Activated CD4-positive, alpha-beta T cell treated with anti-CD3 and anti-CD28 coated beads for 36 hours (primary cell): ENCODE measurements around the gene RPL34. TPM values are rescaled to one million over a fixed set of nuclear protein-coding genes. Genes with fewer than 3 reads are reported as not detected.

Source experiments
- ATAC-seq: fragments of 200-7000 bp; cut with Tn5 transposase; one replicate; pipeline ENCODE4 v1.10.0; 2021; ENCODE audit warnings: mild to moderate bottlenecking, moderate library complexity
- CTCF ChIA-PET: fragments of 350-600 bp; sonication (Branson Sonifier 250); formaldehyde crosslinking; loops from one replicate; lab custom pipeline; 2021; ENCODE audit warnings: antibody characterized with exemption; lab: Charles Lee
- POLR2A ChIA-PET: fragments of 350-600 bp; sonication (Branson Sonifier 250); formaldehyde crosslinking; loops from one replicate; lab custom pipeline; 2021; ENCODE audit warnings: antibody characterized with exemption, inconsistent platforms; lab: Charles Lee
- DNase-seq: peaks from one replicate; pipeline ENCODE4 v3.0.0-alpha.2; 2020
- H3K27ac Mint-ChIP-seq: one replicate; pipeline ENCODE4 v1.8.0; 2021; ENCODE audit warnings: mixed read lengths
- H3K27me3 Mint-ChIP-seq: one replicate; pipeline ENCODE4 v1.8.0; 2021; ENCODE audit warnings: mixed read lengths
- H3K36me3 Mint-ChIP-seq: one replicate; pipeline ENCODE4 v1.8.0; 2021; ENCODE audit warnings: low read depth, mixed read lengths
- H3K4me1 Mint-ChIP-seq: one replicate; pipeline ENCODE4 v1.8.0; 2021; ENCODE audit warnings: mixed read lengths
- H3K4me3 Mint-ChIP-seq: one replicate; pipeline ENCODE4 v1.8.0; 2021; ENCODE audit warnings: mild to moderate bottlenecking, moderate library complexity, mixed read lengths
- H3K9me3 Mint-ChIP-seq: one replicate; pipeline ENCODE4 v1.8.0; 2021; ENCODE audit warnings: low read depth, mixed read lengths
- intact Hi-C, 2 experiments: fragments of 100-400 bp; cut with DNase I in 1 of 2; cut with micrococcal nuclease in 1 of 2; formaldehyde crosslinking; loops; one replicate each; pipeline versions ENCODE4 v1.14.2 to v1.15.1; 2022 to 2024; cut with DNase I, micrococcal nuclease
- total RNA-seq, 2 experiments: library from RNA; stranded (reverse); gene quantifications; one replicate each; pipeline ENCODE4 v1.2.3, GENCODE V29; 2021

RPL34 gene
- total RNA-seq, 2 experiments from 2014 or later = 1,121 to 1,847 TPM

GRCh38 chr4:108624263-108625056 lies 4.1 kb downstream of the RPL34 start:
- peaks cover 78% of the 10 kb centered on the region for H3K36me3 Mint-ChIP-seq
- DNase-seq = no peak
- no peaks in the 10 kb centered on the region for H3K27me3 Mint-ChIP-seq
- H3K4me3 Mint-ChIP-seq = peak overlapping the region; percentile 90
- H3K4me1 Mint-ChIP-seq = peaks cover 45% of the 10 kb centered on the region
- H3K27ac Mint-ChIP-seq = peak overlapping the region; percentile 87
- ChIA-PET POLR2A (interaction anchor here (0.6 to 0.7 kb wide), 2 partner anchors 204 to 208 kb away, joined by 3 to 4 read pairs; no protein-coding TSS in a partner anchor), CTCF (interaction anchor here (1.0 to 1.8 kb wide), 2 partner anchors 13 to 606 kb away, joined by 4 read pairs; no protein-coding TSS in a partner anchor)
- intact Hi-C loops = loop anchor here in 1 of 2 experiments (5.0 kb wide), 2 partner anchors 457 to 587 kb away; partner anchors contain the start of gene LEF1
- no peak for ATAC-seq
- no peaks in the 10 kb centered on the region for H3K9me3 Mint-ChIP-seq

GRCh38 chr4:108626056-108626455 lies 5.7 kb downstream of the RPL34 start:
- H3K9me3 Mint-ChIP-seq = no peaks in the 10 kb centered on the region
- ChIA-PET POLR2A (interaction anchor here (0.7 kb wide), 2 partner anchors 453 to 455 kb away, joined by 3 read pairs; no protein-coding TSS in a partner anchor), CTCF (interaction anchor here (1.7 kb wide), 1 partner anchor 596 kb away, joined by 5 read pairs; no protein-coding TSS in a partner anchor)
- intact Hi-C loops = no loop called here
- no peak overlapping the region for H3K4me3 Mint-ChIP-seq
- no peaks in the 10 kb centered on the region for H3K27me3 Mint-ChIP-seq
- peaks cover 41% of the 10 kb centered on the region for H3K4me1 Mint-ChIP-seq
- DNase-seq (no peak), ATAC-seq (no peak)
- H3K27ac Mint-ChIP-seq = peak overlapping the region; percentile 47
- peaks cover 85% of the 10 kb centered on the region for H3K36me3 Mint-ChIP-seq

GRCh38 chr4:108628411-108628810 lies 8.0 kb downstream of the RPL34 start:
- Mint-ChIP-seq H3K36me3 (peaks cover 74% of the 10 kb centered on the region), H3K27ac (no peak overlapping the region), H3K4me3 (no peak overlapping the region), H3K9me3 (no peaks in the 10 kb centered on the region), H3K27me3 (no peaks in the 10 kb centered on the region), H3K4me1 (peaks cover 27% of the 10 kb centered on the region)
- ChIA-PET POLR2A (interaction anchor here (0.7 to 1.3 kb wide), 2 partner anchors 8 to 22 kb away, joined by 3 to 7 read pairs; partner anchors contain the start of gene OSTC), CTCF (interaction anchor here (0.8 to 0.9 kb wide), 2 partner anchors 10 to 632 kb away, joined by 3 read pairs; no protein-coding TSS in a partner anchor)
- DNase-seq (no peak), ATAC-seq (no peak)
- intact Hi-C loops = no loop called here

- CTCF ChIA-PET = interaction anchor here (0.8 to 2.6 kb wide), 3 partner anchors 9 to 145 kb away, joined by 3 to 12 read pairs (median 3); partner anchors contain the start of gene OSTC
- Mint-ChIP-seq H3K27ac (no peak overlapping the region), H3K9me3 (no peaks in the 10 kb centered on the region), H3K36me3 (peaks cover 52% of the 10 kb centered on the region), H3K4me3 (no peak overlapping the region), H3K27me3 (no peaks in the 10 kb centered on the region), H3K4me1 (no peaks in the 10 kb centered on the region)
- intact Hi-C loops = no loop called here
- POLR2A ChIA-PET = interaction anchor here (1.4 kb wide), 1 partner anchor 8 kb away, joined by 3 read pairs; no protein-coding TSS in a partner anchor
- ATAC-seq = no peak
- DNase-seq = no peak
Observed at GRCh38 chr4:108635070-108635655, 14.8 kb downstream of the RPL34 start.

- intact Hi-C loops = no loop called here
- peaks cover 49% of the 10 kb centered on the region for H3K36me3 Mint-ChIP-seq
- H3K9me3 Mint-ChIP-seq = no peaks in the 10 kb centered on the region
- H3K27ac Mint-ChIP-seq = no peak overlapping the region
- ATAC-seq (no peak), DNase-seq (no peak)
- no peak overlapping the region for H3K4me3 Mint-ChIP-seq
- CTCF ChIA-PET = interaction anchor here (0.8 to 2.6 kb wide), 2 partner anchors 13 to 146 kb away, joined by 3 to 12 read pairs; partner anchors contain the start of gene OSTC
- POLR2A ChIA-PET = interaction anchor here (1.4 kb wide), 1 partner anchor 9 kb away, joined by 3 read pairs; no protein-coding TSS in a partner anchor
- H3K27me3 Mint-ChIP-seq = no peaks in the 10 kb centered on the region
- no peaks in the 10 kb centered on the region for H3K4me1 Mint-ChIP-seq
Observed at GRCh38 chr4:108636246-108636645, 15.9 kb downstream of the RPL34 start.

- CTCF ChIA-PET = interaction anchor here (0.9 to 2.6 kb wide), 3 partner anchors 12 to 768 kb away, joined by 3 to 12 read pairs (median 3); partner anchors contain the start of gene OSTC
Observed at GRCh38 chr4:108637856-108638255, 17.5 kb downstream of the RPL34 start.

GRCh38 chr4:108644237-108644636 lies 23.9 kb downstream of the RPL34 start:
- ATAC-seq = no peak
- no peak for DNase-seq
- H3K27ac Mint-ChIP-seq = no peak overlapping the region
- ChIA-PET CTCF (interaction anchor here (0.6 to 1.4 kb wide), 3 partner anchors 9 to 650 kb away, joined by 3 to 6 read pairs (median 3); no protein-coding TSS in a partner anchor), POLR2A (no interaction called here)
- H3K9me3 Mint-ChIP-seq = no peaks in the 10 kb centered on the region
- peaks cover 24% of the 10 kb centered on the region for H3K36me3 Mint-ChIP-seq
- H3K4me1 Mint-ChIP-seq = peaks cover 6% of the 10 kb centered on the region
- no peaks in the 10 kb centered on the region for H3K27me3 Mint-ChIP-seq
- intact Hi-C loops = no loop called here
- H3K4me3 Mint-ChIP-seq = no peak overlapping the region

More at GRCh38 chr4:108637856-108638255, 17.5 kb downstream of the RPL34 start:
- H3K27ac Mint-ChIP-seq = no peak overlapping the region
- H3K27me3 Mint-ChIP-seq = no peaks in the 10 kb centered on the region
- intact Hi-C loops = no loop called here
- DNase-seq (no peak), ATAC-seq (no peak)
- peaks cover 49% of the 10 kb centered on the region for H3K36me3 Mint-ChIP-seq
- H3K9me3 Mint-ChIP-seq = no peaks in the 10 kb centered on the region
- POLR2A ChIA-PET = no interaction called here
- no peak overlapping the region for H3K4me3 Mint-ChIP-seq
- no peaks in the 10 kb centered on the region for H3K4me1 Mint-ChIP-seq

- DNase-seq = no peak
- Mint-ChIP-seq H3K27me3 (no peaks in the 10 kb centered on the region), H3K36me3 (peaks cover 11% of the 10 kb centered on the region), H3K9me3 (no peaks in the 10 kb centered on the region), H3K4me1 (peaks cover 15% of the 10 kb centered on the region), H3K27ac (no peak overlapping the region), H3K4me3 (no peak overlapping the region)
- ChIA-PET CTCF (interaction anchor here (1.7 kb wide), 1 partner anchor 8 kb away, joined by 4 read pairs; no protein-coding TSS in a partner anchor), POLR2A (no interaction called here)
- intact Hi-C loops = no loop called here
- no peak for ATAC-seq
Observed at GRCh38 chr4:108646706-108647105, 26.3 kb downstream of the RPL34 start.

GRCh38 chr4:108649863-108650211 lies 29.5 kb downstream of the RPL34 start:
- DNase-seq = no peak
- Mint-ChIP-seq H3K4me3 (peak overlapping the region; percentile 98), H3K9me3 (no peaks in the 10 kb centered on the region), H3K27ac (peak overlapping the region; percentile 37), H3K27me3 (no peaks in the 10 kb centered on the region), H3K36me3 (peaks cover 8% of the 10 kb centered on the region), H3K4me1 (peaks cover 32% of the 10 kb centered on the region)
- ATAC-seq = no peak
- CTCF ChIA-PET = interaction anchor here (1.1 to 2.4 kb wide), 5 partner anchors 13 to 631 kb away, joined by 3 to 12 read pairs (median 4); no protein-coding TSS in a partner anchor
- intact Hi-C loops = loop anchor here (1.0 to 10.0 kb wide), 4 partner anchors 30 to 1165 kb away; partner anchors contain the start of genes RPL34 (in 2 of the 2), GAR1 (in 1 of the 2) and PAPSS1 (in 1 of the 2)
- POLR2A ChIA-PET = interaction anchor here (0.6 to 0.9 kb wide), 4 partner anchors 12 to 477 kb away, joined by 3 to 7 read pairs (median 4); no protein-coding TSS in a partner anchor

GRCh38 chr4:108650212-108651013 lies 30.0 kb downstream of the RPL34 start, which contains the start of gene OSTC:
TSS of gene OSTC (plus strand) at chr4:108650599. CDS start at chr4:108650656, 57 bp downstream.
- H3K4me3 Mint-ChIP-seq = peak within 1 kb of the TSS; percentile 98
- H3K27me3 Mint-ChIP-seq = no peaks in the 10 kb centered on the region
- DNase-seq = peak; percentile 95
- ATAC-seq = peak; percentile 96
- peaks cover 8% of the 10 kb centered on the region for H3K36me3 Mint-ChIP-seq
- H3K27ac Mint-ChIP-seq = peak within 1 kb of the TSS; percentile 93
- ChIA-PET CTCF (interaction anchor here (1.1 to 2.4 kb wide), 5 partner anchors 14 to 631 kb away, joined by 3 to 12 read pairs (median 4); no protein-coding TSS in a partner anchor), POLR2A (interaction anchor here (0.6 to 1.0 kb wide), 7 partner anchors 11 to 870 kb away, joined by 3 to 7 read pairs (median 4); partner anchors contain the start of gene RPL34)
- peaks cover 32% of the 10 kb centered on the region for H3K4me1 Mint-ChIP-seq
- intact Hi-C loops = loop anchor here (1.0 to 10.0 kb wide), 4 partner anchors 30 to 1165 kb away; partner anchors contain the start of genes RPL34 (in 2 of the 2), GAR1 (in 1 of the 2) and PAPSS1 (in 1 of the 2)
- no peaks in the 10 kb centered on the region for H3K9me3 Mint-ChIP-seq
